Nephron progenitor cell (in vitro differentiated cells): ENCODE measurements around the gene TTL.
"Not testable (repeated sequence)": the region's sequence is repeated elsewhere in the genome, so short reads cannot be mapped to it uniquely, and the experiment has no call there.

Experiments used
- DNase-seq: peaks from one replicate; pipeline ENCODE4 v3.0.0; 2021
- H3K27ac Mint-ChIP-seq: 2 replicates; pipeline ENCODE4 v1.8.0; 2021; ENCODE audit warnings: mild to moderate bottlenecking, moderate library complexity, mixed read lengths
- H3K27me3 Mint-ChIP-seq: 2 replicates; pipeline ENCODE4 v1.8.0; 2021; ENCODE audit warnings: mild to moderate bottlenecking, low read depth, mixed read lengths; ENCODE audit not compliant: poor library complexity
- H3K36me3 Mint-ChIP-seq: 2 replicates; pipeline ENCODE4 v1.8.0; 2021; ENCODE audit warnings: low read depth, mixed read lengths
- H3K4me1 Mint-ChIP-seq: 2 replicates; pipeline ENCODE4 v1.8.0; 2021; ENCODE audit warnings: mixed read lengths
- H3K4me3 Mint-ChIP-seq: 2 replicates; pipeline ENCODE4 v1.8.0; 2021; ENCODE audit warnings: mild to moderate bottlenecking, moderate library complexity, mixed read lengths
- H3K9me3 Mint-ChIP-seq: 2 replicates; pipeline ENCODE4 v1.8.0; 2021; ENCODE audit warnings: mild to moderate bottlenecking, moderate library complexity, mixed read lengths
- TF ChIP-seq, protein P1 (sequence below): fragments of 200-600 bp; sonication (generic); IDR thresholded peaks from 2 replicates; pipeline ENCODE4 v1.5.0; 2021; ENCODE audit warnings: antibody characterized with exemption

TTL gene

DNA sequence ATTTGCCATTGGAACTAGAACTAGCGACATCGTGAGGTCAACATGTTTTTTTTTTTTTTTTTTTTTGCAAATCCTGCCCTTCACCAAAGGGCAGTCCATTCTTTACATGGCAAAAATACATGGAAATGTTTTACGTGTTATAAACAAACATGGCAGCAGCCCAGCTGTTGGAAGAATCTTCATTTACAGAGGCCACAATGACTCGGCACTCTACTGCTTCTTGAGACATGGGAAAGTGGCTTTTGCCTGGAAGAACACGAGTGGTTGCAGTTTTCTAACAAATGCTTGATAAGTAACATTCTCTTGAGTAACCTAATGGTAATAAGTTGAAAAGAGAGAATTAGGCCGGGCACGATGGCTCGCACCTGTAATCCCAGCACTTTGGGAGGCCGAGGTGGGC lies 37.5 kb downstream of the TTL start:
- H3K4me3 Mint-ChIP-seq: no peak overlapping the region
- peaks cover 90% of the 10 kb centered on the region for H3K36me3 Mint-ChIP-seq
- H3K9me3 Mint-ChIP-seq: peaks cover 25% of the 10 kb centered on the region

DNA sequence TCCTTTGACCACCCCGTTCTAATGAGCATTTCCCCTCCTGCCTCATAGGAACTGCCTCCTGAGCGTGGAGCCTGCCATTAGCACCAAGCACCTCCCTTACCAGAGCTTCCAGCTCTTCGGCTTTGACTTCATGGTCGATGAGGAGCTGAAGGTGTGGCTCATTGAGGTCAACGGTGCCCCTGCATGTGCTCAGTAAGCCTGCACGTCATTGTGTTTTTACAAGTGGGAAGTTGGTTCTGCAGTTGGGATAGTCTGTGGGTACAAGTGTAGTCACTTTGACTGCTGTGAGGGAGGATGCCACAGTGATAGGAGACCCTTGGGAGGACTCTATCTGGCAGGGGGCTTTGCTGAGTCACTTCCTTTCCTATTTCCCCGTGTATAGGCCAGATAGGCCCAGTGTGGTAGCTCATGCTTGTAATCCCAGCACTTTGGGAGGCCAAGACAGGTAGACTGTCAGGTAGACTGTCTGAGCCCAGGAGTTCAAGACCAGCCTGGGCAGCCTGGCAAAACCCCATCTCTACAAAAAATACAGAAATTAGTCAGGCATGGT lies 38.4 kb downstream of the TTL start:
- Mint-ChIP-seq H3K4me3 (no peak overlapping the region), H3K4me1 (no peaks in the 10 kb centered on the region), H3K9me3 (peaks cover 21% of the 10 kb centered on the region), H3K36me3 (peaks cover 90% of the 10 kb centered on the region), H3K27me3 (no peaks in the 10 kb centered on the region), H3K27ac (peak overlapping the region; percentile 30)
- no peak for DNase-seq
- TF ChIP-seq, protein P1, sequence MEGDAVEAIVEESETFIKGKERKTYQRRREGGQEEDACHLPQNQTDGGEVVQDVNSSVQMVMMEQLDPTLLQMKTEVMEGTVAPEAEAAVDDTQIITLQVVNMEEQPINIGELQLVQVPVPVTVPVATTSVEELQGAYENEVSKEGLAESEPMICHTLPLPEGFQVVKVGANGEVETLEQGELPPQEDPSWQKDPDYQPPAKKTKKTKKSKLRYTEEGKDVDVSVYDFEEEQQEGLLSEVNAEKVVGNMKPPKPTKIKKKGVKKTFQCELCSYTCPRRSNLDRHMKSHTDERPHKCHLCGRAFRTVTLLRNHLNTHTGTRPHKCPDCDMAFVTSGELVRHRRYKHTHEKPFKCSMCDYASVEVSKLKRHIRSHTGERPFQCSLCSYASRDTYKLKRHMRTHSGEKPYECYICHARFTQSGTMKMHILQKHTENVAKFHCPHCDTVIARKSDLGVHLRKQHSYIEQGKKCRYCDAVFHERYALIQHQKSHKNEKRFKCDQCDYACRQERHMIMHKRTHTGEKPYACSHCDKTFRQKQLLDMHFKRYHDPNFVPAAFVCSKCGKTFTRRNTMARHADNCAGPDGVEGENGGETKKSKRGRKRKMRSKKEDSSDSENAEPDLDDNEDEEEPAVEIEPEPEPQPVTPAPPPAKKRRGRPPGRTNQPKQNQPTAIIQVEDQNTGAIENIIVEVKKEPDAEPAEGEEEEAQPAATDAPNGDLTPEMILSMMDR: no peak

More for the DNA sequence above, 37.5 kb downstream of the TTL start:
- Mint-ChIP-seq H3K27me3 (no peaks in the 10 kb centered on the region), H3K4me1 (no peaks in the 10 kb centered on the region), H3K27ac (no peak overlapping the region)
- TF ChIP-seq, protein P1: no peak
- no peak for DNase-seq

- no peaks in the 10 kb centered on the region for H3K27me3 Mint-ChIP-seq
- peaks cover 13% of the 10 kb centered on the region for H3K9me3 Mint-ChIP-seq
- no peaks in the 10 kb centered on the region for H3K4me1 Mint-ChIP-seq
- H3K36me3 Mint-ChIP-seq: peaks cover 90% of the 10 kb centered on the region
- no peak for DNase-seq
- peak overlapping the region; percentile 69 for H3K27ac Mint-ChIP-seq
- TF ChIP-seq, protein P1: no peak
- H3K4me3 Mint-ChIP-seq: no peak overlapping the region
Observed at GRCh38 chr2:112523291-112523777, 41.4 kb downstream of the TTL start.

GRCh38 chr2:112524276-112524675 lies 42.3 kb downstream of the TTL start:
- H3K9me3 Mint-ChIP-seq: peaks cover 13% of the 10 kb centered on the region
- H3K4me3 Mint-ChIP-seq, DNase-seq, H3K27me3 Mint-ChIP-seq, H3K4me1 Mint-ChIP-seq, H3K27ac Mint-ChIP-seq: not testable (repeated sequence)
- peaks cover 88% of the 10 kb centered on the region for H3K36me3 Mint-ChIP-seq

GRCh38 chr2:112528541-112528940 lies 46.6 kb downstream of the TTL start:
- no peaks in the 10 kb centered on the region for H3K4me1 Mint-ChIP-seq
- H3K27ac Mint-ChIP-seq: no peak overlapping the region
- peaks cover 83% of the 10 kb centered on the region for H3K36me3 Mint-ChIP-seq
- TF ChIP-seq, protein P1: no peak
- H3K4me3 Mint-ChIP-seq: no peak overlapping the region
- H3K27me3 Mint-ChIP-seq: no peaks in the 10 kb centered on the region
- H3K9me3 Mint-ChIP-seq: peaks cover 13% of the 10 kb centered on the region
- DNase-seq: no peak

DNA sequence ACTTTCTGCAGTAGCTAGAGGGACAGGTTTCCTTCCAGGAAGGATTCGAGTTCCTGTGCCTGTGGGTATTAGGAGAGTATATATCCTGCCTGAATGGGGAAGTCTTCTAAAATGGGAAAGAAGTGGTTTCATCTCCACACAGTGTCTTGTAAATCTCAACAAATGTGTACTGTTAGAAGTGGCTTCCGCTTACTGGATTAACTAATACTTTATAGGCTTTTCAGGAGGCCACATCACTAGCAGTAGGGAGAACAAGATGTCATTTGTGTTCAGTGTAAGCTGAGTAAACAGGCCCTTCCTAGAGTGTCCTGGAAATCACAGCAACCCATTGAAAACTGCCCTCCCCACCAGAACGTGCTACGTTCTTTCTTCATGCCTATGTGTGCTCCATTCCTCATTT lies 47.8 kb downstream of the TTL start:
- H3K9me3 Mint-ChIP-seq: peaks cover 3% of the 10 kb centered on the region
- H3K36me3 Mint-ChIP-seq: peaks cover 78% of the 10 kb centered on the region
- no peak for DNase-seq
- TF ChIP-seq, protein P1: no peak
- no peaks in the 10 kb centered on the region for H3K27me3 Mint-ChIP-seq
- H3K4me3 Mint-ChIP-seq: no peak overlapping the region
- H3K4me1 Mint-ChIP-seq: no peaks in the 10 kb centered on the region
- H3K27ac Mint-ChIP-seq: no peak overlapping the region
